ENCODE measurements around the gene SLC12A7. TPM values are rescaled to one million over a fixed set of nuclear protein-coding genes. Genes with fewer than 3 reads are reported as not detected.
A peak's percentile ranks its signal among the peaks of the same experiment; 100 is the strongest.

Gene SLC12A7
- total RNA-seq, 4 donors from 2014 or later: 26.1 to 41.6 (median 29.1) TPM

- no peaks in the 10 kb centered on the region for H3K36me3 ChIP-seq
- no peak overlapping the region for H3K27ac ChIP-seq
- no peaks in the 10 kb centered on the region for H3K27me3 ChIP-seq
- 73 to 90% methylated on average over 14 to 24 of the region's 25 CpGs for WGBS, 2 donors
- no peaks in the 10 kb centered on the region for H3K9me3 ChIP-seq
- no peak for DNase-seq
- peaks cover 0 to 13% of the 10 kb centered on the region in 2 donors for H3K4me1 ChIP-seq
- TF ChIP-seq POLR2A (IDR thresholded peaks at IDR 0.05) (no peak), CTCF (IDR thresholded peaks at IDR 0.05) (no peak)
- intact Hi-C loops (cut with DNase I): no loop called here
- no peak overlapping the region for H3K4me3 ChIP-seq (replicated peaks in 1 of 3)
Measured at GRCh38 chr5:1144638-1145396, 33.0 kb upstream of the SLC12A7 start.

GRCh38 chr5:1144089-1144488 lies 32.2 kb upstream of the SLC12A7 start:
- H3K27me3 ChIP-seq: no peaks in the 10 kb centered on the region
- H3K4me3 ChIP-seq (replicated peaks in 1 of 3): no peak overlapping the region
- no peak for DNase-seq
- peaks cover 0 to 13% of the 10 kb centered on the region in 2 donors for H3K4me1 ChIP-seq
- H3K27ac ChIP-seq: no peak overlapping the region
- no peaks in the 10 kb centered on the region for H3K36me3 ChIP-seq
- 65 to 71% methylated on average over 6 to 19 of the region's 19 CpGs for WGBS, 2 donors
- TF ChIP-seq CTCF (IDR thresholded peaks at IDR 0.05) (no peak), POLR2A (IDR thresholded peaks at IDR 0.05) (no peak)
- H3K9me3 ChIP-seq: no peaks in the 10 kb centered on the region
- intact Hi-C loops (cut with DNase I): no loop called here

- Histone ChIP-seq H3K27me3 (no peaks in the 10 kb centered on the region), H3K36me3 (no peaks in the 10 kb centered on the region)
Measured at GRCh38 chr5:1143670-1143951, 31.7 kb upstream of the SLC12A7 start.

GRCh38 chr5:1142886-1143669 lies 31.2 kb upstream of the SLC12A7 start:
- peaks cover 0 to 13% of the 10 kb centered on the region in 2 donors for H3K4me1 ChIP-seq
- intact Hi-C loops (cut with DNase I): no loop called here
- H3K27ac ChIP-seq: no peak overlapping the region
- H3K27me3 ChIP-seq: no peaks in the 10 kb centered on the region
- DNase-seq: no peak
- WGBS, 2 donors: 90% methylated on average over 21 to 32 of the region's 34 CpGs
- H3K36me3 ChIP-seq: no peaks in the 10 kb centered on the region
- TF ChIP-seq POLR2A (IDR thresholded peaks at IDR 0.05) (no peak), CTCF (IDR thresholded peaks at IDR 0.05) (no peak)
- no peaks in the 10 kb centered on the region for H3K9me3 ChIP-seq
- no peak overlapping the region for H3K4me3 ChIP-seq (replicated peaks in 1 of 3)

More at GRCh38 chr5:1143670-1143951, 31.7 kb upstream of the SLC12A7 start:
- intact Hi-C loops (cut with DNase I): no loop called here
- whole genome bisulfite sequencing, 2 donors: 86 to 90% methylated on average over 1 to 5 of the region's 7 CpGs
- no peak for DNase-seq
- no peak for TF ChIP-seq CTCF (IDR thresholded peaks at IDR 0.05)
- no peak for TF ChIP-seq POLR2A (IDR thresholded peaks at IDR 0.05)
- peaks cover 0 to 13% of the 10 kb centered on the region in 2 donors for H3K4me1 ChIP-seq
- no peaks in the 10 kb centered on the region for H3K9me3 ChIP-seq
- no peak overlapping the region for H3K4me3 ChIP-seq (replicated peaks in 1 of 3)
- H3K27ac ChIP-seq: no peak overlapping the region

GRCh38 chr5:1141834-1142233 lies 30.0 kb upstream of the SLC12A7 start:
- H3K4me3 ChIP-seq (replicated peaks in 1 of 3): no peak overlapping the region
- no peak overlapping the region for H3K27ac ChIP-seq
- H3K9me3 ChIP-seq: no peaks in the 10 kb centered on the region
- H3K27me3 ChIP-seq: no peaks in the 10 kb centered on the region
- 17 to 30% methylated on average over 4 to 6 of the region's 6 CpGs for WGBS, 2 donors
- peak; percentile 39 to 48 for DNase-seq
- peaks cover 0 to 18% of the 10 kb centered on the region in 2 donors for H3K4me1 ChIP-seq
- TF ChIP-seq POLR2A (IDR thresholded peaks at IDR 0.05) (no peak), CTCF (IDR thresholded peaks at IDR 0.05) (no peak)
- intact Hi-C loops (cut with DNase I): no loop called here
- H3K36me3 ChIP-seq: no peaks in the 10 kb centered on the region

Data from thyroid gland (tissue), 4 donors.